ENCODE results near the gene CD58. TPM values are rescaled to one million over a fixed set of nuclear protein-coding genes. Genes with fewer than 3 reads are reported as not detected.

Gene CD58
- total and polyA plus RNA-seq, 12 donors = 17.2 to 44.3 (median 28.9) TPM

GRCh38 chr1:116572771-116573430 is 2.1 kb upstream of the CD58 start:
- WGBS, 2 donors = 38 to 52% methylated on average over 4 of the region's 4 CpGs
- DNase-seq (no peak), ATAC-seq (no peak)
- intact Hi-C loops (cut with DNase I) = loop anchor here in 9 of 10 donors (5.0 to 10.0 kb wide), 9 partner anchors 94 to 549 kb away; partner anchors contain the start of genes IGSF3 (in 1 of the 9) and TRIM45 (in 1 of the 9)
- no peaks in the 10 kb centered on the region for H3K9me3 ChIP-seq
- no peak overlapping the region for H3K4me3 ChIP-seq
- H3K4me1 ChIP-seq = peaks cover 15 to 64% (median 56%) of the 10 kb centered on the region in 9 donors
- no peak for TF ChIP-seq CTCF (IDR thresholded peaks at IDR 0.05)
- H3K36me3 ChIP-seq = peaks cover 0 to 15% (median 0%) of the 10 kb centered on the region in 9 donors
- peak overlapping the region in 3 of 10 donors; percentile 11 to 99 (median 15) for H3K27ac ChIP-seq
- H3K27me3 ChIP-seq = no peaks in the 10 kb centered on the region

- no peak for TF ChIP-seq CTCF (IDR thresholded peaks at IDR 0.05)
- Histone ChIP-seq H3K27me3 (no peaks in the 10 kb centered on the region), H3K36me3 (peaks cover 0 to 11% (median 0%) of the 10 kb centered on the region in 9 donors), H3K27ac (peak overlapping the region in 6 of 10 donors; percentile 96 to 100 (median 98)), H3K4me1 (peaks cover 15 to 71% (median 61%) of the 10 kb centered on the region in 9 donors), H3K4me3 (no peak overlapping the region), H3K9me3 (no peaks in the 10 kb centered on the region)
- ATAC-seq = no peak
- 88 to 93% methylated on average over 2 of the region's 2 CpGs for WGBS, 2 donors
- intact Hi-C loops (cut with DNase I) = loop anchor here in 9 of 10 donors (5.0 to 10.0 kb wide), 9 partner anchors 95 to 550 kb away; partner anchors contain the start of genes IGSF3 (in 1 of the 9) and TRIM45 (in 1 of the 9)
- DNase-seq = no peak
These were observed 1.3 kb upstream of the CD58 start for GRCh38 chr1:116572099-116572498.

GRCh38 chr1:116571215-116571919 is 541 bp upstream of the CD58 start:
- intact Hi-C loops (cut with DNase I) = loop anchor here (1.0 to 10.0 kb wide), 10 partner anchors 96 to 551 kb away; partner anchors contain the start of genes IGSF3 (in 1 of the 10) and TRIM45 (in 1 of the 10)
- ATAC-seq = peak in 2 of 8 donors; percentile 28 to 29
- 18 to 19% methylated on average over 24 of the region's 24 CpGs for WGBS, 2 donors

More at GRCh38 chr1:116571215-116571919, 541 bp upstream of the CD58 start:
- Histone ChIP-seq H3K27ac (peak overlapping the region; percentile 91 to 100 (median 98)), H3K4me1 (peaks cover 15 to 76% (median 61%) of the 10 kb centered on the region in 9 donors), H3K9me3 (no peaks in the 10 kb centered on the region), H3K36me3 (peaks cover 0 to 4% (median 0%) of the 10 kb centered on the region in 9 donors), H3K27me3 (no peaks in the 10 kb centered on the region), H3K4me3 (peak overlapping the region; percentile 67 to 97 (median 88))
- TF ChIP-seq CTCF (IDR thresholded peaks at IDR 0.05) = no peak
- DNase-seq = no peak
